Measurements from ENCODE around the gene CBARP.

CBARP gene

DNA sequence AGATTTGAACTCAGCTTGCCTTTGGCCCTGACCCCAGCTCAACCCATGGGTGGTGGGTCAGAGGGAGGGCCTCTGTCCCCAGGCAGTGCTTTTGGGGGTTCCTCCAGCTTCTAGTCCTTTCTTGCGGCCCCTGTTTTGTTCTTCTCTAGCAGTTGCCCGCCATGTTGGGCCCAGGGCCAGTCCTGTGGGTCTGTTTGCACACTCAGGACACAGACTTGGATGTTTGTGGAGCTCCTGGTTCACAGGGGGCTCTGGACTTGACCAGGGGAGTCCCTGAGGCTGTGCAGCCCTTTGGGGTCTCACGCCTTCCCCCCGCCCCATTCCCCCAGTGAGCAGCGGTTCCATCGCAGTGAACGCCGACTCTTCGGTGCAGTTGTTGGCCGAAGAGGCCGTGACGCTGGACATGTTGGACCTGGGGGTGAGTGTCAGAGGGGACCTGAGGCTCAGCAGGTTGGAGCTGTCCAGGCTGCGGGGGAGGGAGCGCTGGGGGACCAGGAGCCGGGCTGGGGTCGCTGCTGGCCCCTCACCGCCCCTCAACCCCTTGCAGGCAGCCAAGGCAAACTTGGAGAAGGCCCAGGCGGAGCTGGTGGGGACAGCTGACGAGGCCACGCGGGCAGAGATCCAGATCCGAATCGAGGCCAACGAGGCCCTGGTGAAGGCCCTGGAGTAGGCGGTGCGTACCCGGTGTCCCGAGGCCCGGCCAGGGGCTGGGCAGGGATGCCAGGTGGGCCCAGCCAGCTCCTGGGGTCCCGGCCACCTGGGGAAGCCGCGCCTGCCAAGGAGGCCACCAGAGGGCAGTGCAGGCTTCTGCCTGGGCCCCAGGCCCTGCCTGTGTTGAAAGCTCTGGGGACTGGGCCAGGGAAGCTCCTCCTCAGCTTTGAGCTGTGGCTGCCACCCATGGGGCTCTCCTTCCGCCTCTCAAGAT, 6.2 kb upstream of the CBARP start (continued):
- TF ChIP-seq, protein P1, sequence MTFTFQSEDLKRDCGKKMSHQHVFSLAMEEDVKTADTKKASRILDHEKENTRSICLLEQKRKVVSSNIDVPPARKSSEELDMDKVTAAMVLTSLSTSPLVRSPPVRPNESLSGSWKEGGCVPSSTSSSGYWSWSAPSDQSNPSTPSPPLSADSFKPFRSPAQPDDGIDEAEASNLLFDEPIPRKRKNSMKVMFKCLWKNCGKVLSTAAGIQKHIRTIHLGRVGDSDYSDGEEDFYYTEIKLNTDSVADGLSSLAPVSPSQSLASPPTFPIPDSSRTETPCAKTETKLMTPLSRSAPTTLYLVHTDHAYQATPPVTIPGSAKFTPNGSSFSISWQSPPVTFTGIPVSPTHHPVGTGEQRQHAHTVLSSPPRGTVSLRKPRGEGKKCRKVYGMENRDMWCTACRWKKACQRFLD (tag by site-specific recombination; IDR thresholded peaks at IDR 0.05): no peak
- TF ChIP-seq ZNF175 (tag by site-specific recombination; IDR thresholded peaks at IDR 0.05) (no peak), GLI4 (tag by site-specific recombination; IDR thresholded peaks at IDR 0.05) (no peak), ZBTB7A (tag by site-specific recombination; IDR thresholded peaks at IDR 0.05; ENCODE audit: low read depth) (peak; percentile 64; the same call in 1 of the 2 replicates), SP3 (tag by site-specific recombination; IDR thresholded peaks at IDR 0.05) (no peak), ZNF140 (tag by site-specific recombination; IDR thresholded peaks at IDR 0.05) (no peak), ZNF239 (tag by site-specific recombination; IDR thresholded peaks at IDR 0.05) (no peak), ZNF654 (tag by site-specific recombination; IDR thresholded peaks at IDR 0.05; ENCODE audit: low read depth) (peak; percentile 72), ZNF138 (tag by site-specific recombination; IDR thresholded peaks at IDR 0.05; ENCODE audit: borderline replicate concordance) (no peak), ZNF114 (tag by site-specific recombination; IDR thresholded peaks at IDR 0.05) (no peak), ZNF211 (tag by site-specific recombination; IDR thresholded peaks at IDR 0.05; ENCODE audit: low read depth) (no peak), YY1 (tag by site-specific recombination; IDR thresholded peaks at IDR 0.05) (no peak), ZNF2 (tag by site-specific recombination; IDR thresholded peaks at IDR 0.05) (peak; percentile 58; the same call in 1 of the 2 replicates), ZNF549 (tag by site-specific recombination; IDR thresholded peaks at IDR 0.05) (no peak), ZNF777 (tag by site-specific recombination; IDR thresholded peaks at IDR 0.05; ENCODE audit: borderline replicate concordance) (no peak), ZBTB20 (tag by site-specific recombination; IDR thresholded peaks at IDR 0.05) (peak; percentile 23; the same call in 1 of the 2 replicates)
- TF ChIP-seq, protein P2, sequence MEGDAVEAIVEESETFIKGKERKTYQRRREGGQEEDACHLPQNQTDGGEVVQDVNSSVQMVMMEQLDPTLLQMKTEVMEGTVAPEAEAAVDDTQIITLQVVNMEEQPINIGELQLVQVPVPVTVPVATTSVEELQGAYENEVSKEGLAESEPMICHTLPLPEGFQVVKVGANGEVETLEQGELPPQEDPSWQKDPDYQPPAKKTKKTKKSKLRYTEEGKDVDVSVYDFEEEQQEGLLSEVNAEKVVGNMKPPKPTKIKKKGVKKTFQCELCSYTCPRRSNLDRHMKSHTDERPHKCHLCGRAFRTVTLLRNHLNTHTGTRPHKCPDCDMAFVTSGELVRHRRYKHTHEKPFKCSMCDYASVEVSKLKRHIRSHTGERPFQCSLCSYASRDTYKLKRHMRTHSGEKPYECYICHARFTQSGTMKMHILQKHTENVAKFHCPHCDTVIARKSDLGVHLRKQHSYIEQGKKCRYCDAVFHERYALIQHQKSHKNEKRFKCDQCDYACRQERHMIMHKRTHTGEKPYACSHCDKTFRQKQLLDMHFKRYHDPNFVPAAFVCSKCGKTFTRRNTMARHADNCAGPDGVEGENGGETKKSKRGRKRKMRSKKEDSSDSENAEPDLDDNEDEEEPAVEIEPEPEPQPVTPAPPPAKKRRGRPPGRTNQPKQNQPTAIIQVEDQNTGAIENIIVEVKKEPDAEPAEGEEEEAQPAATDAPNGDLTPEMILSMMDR (tag by site-specific recombination; IDR thresholded peaks at IDR 0.05): peak; percentile 95
- TF ChIP-seq, protein P3, sequence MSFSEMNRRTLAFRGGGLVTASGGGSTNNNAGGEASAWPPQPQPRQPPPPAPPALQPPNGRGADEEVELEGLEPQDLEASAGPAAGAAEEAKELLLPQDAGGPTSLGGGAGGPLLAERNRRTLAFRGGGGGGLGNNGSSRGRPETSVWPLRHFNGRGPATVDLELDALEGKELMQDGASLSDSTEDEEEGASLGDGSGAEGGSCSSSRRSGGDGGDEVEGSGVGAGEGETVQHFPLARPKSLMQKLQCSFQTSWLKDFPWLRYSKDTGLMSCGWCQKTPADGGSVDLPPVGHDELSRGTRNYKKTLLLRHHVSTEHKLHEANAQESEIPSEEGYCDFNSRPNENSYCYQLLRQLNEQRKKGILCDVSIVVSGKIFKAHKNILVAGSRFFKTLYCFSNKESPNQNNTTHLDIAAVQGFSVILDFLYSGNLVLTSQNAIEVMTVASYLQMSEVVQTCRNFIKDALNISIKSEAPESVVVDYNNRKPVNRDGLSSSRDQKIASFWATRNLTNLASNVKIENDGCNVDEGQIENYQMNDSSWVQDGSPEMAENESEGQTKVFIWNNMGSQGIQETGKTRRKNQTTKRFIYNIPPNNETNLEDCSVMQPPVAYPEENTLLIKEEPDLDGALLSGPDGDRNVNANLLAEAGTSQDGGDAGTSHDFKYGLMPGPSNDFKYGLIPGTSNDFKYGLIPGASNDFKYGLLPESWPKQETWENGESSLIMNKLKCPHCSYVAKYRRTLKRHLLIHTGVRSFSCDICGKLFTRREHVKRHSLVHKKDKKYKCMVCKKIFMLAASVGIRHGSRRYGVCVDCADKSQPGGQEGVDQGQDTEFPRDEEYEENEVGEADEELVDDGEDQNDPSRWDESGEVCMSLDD (tag by site-specific recombination; IDR thresholded peaks at IDR 0.05): peak; percentile 44
- TF ChIP-seq, protein P4, sequence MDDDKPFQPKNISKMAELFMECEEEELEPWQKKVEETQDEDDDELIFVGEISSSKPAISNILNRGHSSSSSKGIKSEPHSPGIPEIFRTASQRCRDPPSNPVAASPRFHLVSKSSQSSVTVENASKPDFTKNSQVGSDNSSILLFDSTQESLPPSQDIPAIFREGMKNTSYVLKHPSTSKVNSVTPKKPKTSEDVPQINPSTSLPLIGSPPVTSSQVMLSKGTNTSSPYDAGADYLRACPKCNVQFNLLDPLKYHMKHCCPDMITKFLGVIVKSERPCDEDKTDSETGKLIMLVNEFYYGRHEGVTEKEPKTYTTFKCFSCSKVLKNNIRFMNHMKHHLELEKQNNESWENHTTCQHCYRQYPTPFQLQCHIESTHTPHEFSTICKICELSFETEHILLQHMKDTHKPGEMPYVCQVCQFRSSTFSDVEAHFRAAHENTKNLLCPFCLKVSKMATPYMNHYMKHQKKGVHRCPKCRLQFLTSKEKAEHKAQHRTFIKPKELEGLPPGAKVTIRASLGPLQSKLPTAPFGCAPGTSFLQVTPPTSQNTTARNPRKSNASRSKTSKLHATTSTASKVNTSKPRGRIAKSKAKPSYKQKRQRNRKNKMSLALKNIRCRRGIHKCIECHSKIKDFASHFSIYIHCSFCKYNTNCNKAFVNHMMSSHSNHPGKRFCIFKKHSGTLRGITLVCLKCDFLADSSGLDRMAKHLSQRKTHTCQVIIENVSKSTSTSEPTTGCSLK (tag by site-specific recombination; IDR thresholded peaks at IDR 0.05): no peak
- TF ChIP-seq, protein P5, sequence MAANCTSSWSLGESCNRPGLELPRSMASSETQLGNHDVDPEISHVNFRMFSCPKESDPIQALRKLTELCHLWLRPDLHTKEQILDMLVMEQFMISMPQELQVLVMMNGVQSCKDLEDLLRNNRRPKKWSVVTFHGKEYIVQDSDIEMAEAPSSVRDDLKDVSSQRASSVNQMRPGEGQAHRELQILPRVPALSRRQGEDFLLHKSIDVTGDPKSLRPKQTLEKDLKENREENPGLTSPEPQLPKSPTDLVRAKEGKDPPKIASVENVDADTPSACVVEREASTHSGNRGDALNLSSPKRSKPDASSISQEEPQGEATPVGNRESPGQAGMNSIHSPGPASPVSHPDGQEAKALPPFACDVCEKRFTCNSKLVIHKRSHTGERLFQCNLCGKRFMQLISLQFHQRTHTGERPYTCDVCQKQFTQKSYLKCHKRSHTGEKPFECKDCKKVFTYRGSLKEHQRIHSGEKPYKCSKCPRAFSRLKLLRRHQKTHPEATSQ (tag by site-specific recombination; IDR thresholded peaks at IDR 0.05): no peak
- TF ChIP-seq, protein P6, sequence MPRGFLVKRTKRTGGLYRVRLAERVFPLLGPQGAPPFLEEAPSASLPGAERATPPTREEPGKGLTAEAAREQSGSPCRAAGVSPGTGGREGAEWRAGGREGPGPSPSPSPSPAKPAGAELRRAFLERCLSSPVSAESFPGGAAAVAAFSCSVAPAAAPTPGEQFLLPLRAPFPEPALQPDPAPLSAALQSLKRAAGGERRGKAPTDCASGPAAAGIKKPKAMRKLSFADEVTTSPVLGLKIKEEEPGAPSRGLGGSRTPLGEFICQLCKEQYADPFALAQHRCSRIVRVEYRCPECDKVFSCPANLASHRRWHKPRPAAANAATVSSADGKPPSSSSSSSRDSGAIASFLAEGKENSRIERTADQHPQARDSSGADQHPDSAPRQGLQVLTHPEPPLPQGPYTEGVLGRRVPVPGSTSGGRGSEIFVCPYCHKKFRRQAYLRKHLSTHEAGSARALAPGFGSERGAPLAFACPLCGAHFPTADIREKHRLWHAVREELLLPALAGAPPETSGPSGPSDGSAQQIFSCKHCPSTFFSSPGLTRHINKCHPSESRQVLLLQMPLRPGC (tag by site-specific recombination; IDR thresholded peaks at IDR 0.05): 0 out of 2 replicates have a peak, but pooled peaks have one; percentile 22
- TF ChIP-seq, protein P7, sequence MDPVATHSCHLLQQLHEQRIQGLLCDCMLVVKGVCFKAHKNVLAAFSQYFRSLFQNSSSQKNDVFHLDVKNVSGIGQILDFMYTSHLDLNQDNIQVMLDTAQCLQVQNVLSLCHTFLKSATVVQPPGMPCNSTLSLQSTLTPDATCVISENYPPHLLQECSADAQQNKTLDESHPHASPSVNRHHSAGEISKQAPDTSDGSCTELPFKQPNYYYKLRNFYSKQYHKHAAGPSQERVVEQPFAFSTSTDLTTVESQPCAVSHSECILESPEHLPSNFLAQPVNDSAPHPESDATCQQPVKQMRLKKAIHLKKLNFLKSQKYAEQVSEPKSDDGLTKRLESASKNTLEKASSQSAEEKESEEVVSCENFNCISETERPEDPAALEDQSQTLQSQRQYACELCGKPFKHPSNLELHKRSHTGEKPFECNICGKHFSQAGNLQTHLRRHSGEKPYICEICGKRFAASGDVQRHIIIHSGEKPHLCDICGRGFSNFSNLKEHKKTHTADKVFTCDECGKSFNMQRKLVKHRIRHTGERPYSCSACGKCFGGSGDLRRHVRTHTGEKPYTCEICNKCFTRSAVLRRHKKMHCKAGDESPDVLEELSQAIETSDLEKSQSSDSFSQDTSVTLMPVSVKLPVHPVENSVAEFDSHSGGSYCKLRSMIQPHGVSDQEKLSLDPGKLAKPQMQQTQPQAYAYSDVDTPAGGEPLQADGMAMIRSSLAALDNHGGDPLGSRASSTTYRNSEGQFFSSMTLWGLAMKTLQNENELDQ (tag by site-specific recombination; IDR thresholded peaks at IDR 0.05; ENCODE audit: low read depth): no peak

Measured in HEK293 (cell line).